ENCODE measurements around the gene DCC. TPM values are rescaled to one million over a fixed set of nuclear protein-coding genes. Genes with fewer than 3 reads are reported as not detected.

Gene DCC
- total and polyA plus RNA-seq, 2 donors from 2014 or later = 3.9 TPM; not detected in 1

DNA sequence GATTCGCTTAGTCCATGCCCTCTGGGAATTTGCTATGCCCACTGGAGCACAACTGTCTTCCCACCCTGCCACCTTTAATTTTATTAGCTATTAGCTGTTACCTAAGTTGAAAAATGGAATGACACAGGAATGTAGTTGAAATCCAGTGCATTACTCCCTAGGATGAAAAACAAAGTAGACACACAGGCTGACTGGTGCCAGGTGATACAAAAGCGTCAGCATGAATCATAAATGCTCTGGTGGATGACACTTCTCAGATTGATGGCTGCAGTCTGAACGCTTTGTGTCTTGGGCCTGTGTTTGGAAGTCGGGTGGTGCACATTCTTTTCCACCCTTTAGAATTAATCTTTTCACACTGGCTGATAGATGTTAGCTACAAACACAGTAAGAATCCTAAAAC is 802.0 kb downstream of the DCC start:
- H3K4me1 ChIP-seq (ENCODE audit: control insufficient read depth in 2 of 3, insufficient read depth in 2 of 3, low read depth in 1 of 3, low read length in 3 of 3) = no peaks in the 10 kb centered on the region
- H3K27me3 ChIP-seq (ENCODE audit: control insufficient read depth, insufficient read depth, low read length) = no peaks in the 10 kb centered on the region
- no peak overlapping the region for H3K27ac ChIP-seq (ENCODE audit: low read depth in 2 of 2, low read length in 2 of 2)
- DNase-seq (peak in 2 of 5 donors; percentile 13 to 25), FAIRE-seq (no peak)
- TF ChIP-seq, protein P1, sequence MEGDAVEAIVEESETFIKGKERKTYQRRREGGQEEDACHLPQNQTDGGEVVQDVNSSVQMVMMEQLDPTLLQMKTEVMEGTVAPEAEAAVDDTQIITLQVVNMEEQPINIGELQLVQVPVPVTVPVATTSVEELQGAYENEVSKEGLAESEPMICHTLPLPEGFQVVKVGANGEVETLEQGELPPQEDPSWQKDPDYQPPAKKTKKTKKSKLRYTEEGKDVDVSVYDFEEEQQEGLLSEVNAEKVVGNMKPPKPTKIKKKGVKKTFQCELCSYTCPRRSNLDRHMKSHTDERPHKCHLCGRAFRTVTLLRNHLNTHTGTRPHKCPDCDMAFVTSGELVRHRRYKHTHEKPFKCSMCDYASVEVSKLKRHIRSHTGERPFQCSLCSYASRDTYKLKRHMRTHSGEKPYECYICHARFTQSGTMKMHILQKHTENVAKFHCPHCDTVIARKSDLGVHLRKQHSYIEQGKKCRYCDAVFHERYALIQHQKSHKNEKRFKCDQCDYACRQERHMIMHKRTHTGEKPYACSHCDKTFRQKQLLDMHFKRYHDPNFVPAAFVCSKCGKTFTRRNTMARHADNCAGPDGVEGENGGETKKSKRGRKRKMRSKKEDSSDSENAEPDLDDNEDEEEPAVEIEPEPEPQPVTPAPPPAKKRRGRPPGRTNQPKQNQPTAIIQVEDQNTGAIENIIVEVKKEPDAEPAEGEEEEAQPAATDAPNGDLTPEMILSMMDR (IDR thresholded peaks at IDR 0.05; ENCODE audit: borderline replicate concordance, extremely low read depth, insufficient read depth) = no peak
- intact Hi-C loops (cut with DNase I) = no loop called here
- no peak overlapping the region for H3K9ac ChIP-seq (ENCODE audit: low read length in 3 of 3)
- H3K9me3 ChIP-seq (ENCODE audit: control insufficient read depth in 2 of 3, insufficient read depth in 1 of 3, low read length in 3 of 3) = peaks cover 0 to 4% (median 0%) of the 10 kb centered on the region in 3 donors
- H3K36me3 ChIP-seq (ENCODE audit: control insufficient read depth in 2 of 3, insufficient read depth in 3 of 3, low read length in 3 of 3) = no peaks in the 10 kb centered on the region
- H3K4me3 ChIP-seq (ENCODE audit: low read length in 3 of 3) = no peak overlapping the region

GRCh38 chr18:53147472-53147871 is 807.5 kb downstream of the DCC start:
- TF ChIP-seq, protein P1 (IDR thresholded peaks at IDR 0.05; ENCODE audit: borderline replicate concordance, extremely low read depth, insufficient read depth) = no peak
- H3K36me3 ChIP-seq (ENCODE audit: control insufficient read depth in 2 of 3, insufficient read depth in 3 of 3, low read length in 3 of 3) = no peaks in the 10 kb centered on the region
- no peak overlapping the region for H3K27ac ChIP-seq (ENCODE audit: low read depth in 2 of 2, low read length in 2 of 2)
- intact Hi-C loops (cut with DNase I) = no loop called here
- FAIRE-seq (no peak), DNase-seq (no peak)
- no peaks in the 10 kb centered on the region for H3K27me3 ChIP-seq (ENCODE audit: control insufficient read depth, insufficient read depth, low read length)
- H3K9me3 ChIP-seq (ENCODE audit: control insufficient read depth in 2 of 3, insufficient read depth in 1 of 3, low read length in 3 of 3) = no peaks in the 10 kb centered on the region
- H3K9ac ChIP-seq (ENCODE audit: low read length in 3 of 3) = no peak overlapping the region
- no peak overlapping the region for H3K4me3 ChIP-seq (ENCODE audit: low read length in 3 of 3)
- H3K4me1 ChIP-seq (ENCODE audit: control insufficient read depth in 2 of 3, insufficient read depth in 2 of 3, low read depth in 1 of 3, low read length in 3 of 3) = no peaks in the 10 kb centered on the region

DNA sequence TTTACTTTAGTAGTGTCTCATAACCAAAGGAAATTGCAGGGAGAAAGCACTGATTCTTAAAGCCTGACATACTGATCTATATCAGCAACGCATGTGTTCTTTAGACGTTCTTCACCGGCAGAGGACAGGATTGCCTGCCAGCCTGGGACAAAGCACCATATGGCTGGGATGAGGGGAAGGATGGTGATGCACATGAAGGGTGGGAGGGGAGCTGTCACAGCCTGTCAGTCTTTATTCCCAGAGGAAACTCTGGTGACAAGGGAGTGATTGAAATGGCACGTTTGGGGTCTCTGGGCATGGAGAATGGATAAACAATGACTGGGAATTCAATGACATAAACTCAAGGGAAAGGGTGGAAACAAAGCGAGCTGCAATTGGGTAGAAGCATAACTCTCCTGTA is 808.1 kb downstream of the DCC start:
- Histone ChIP-seq H3K27me3 (ENCODE audit: control insufficient read depth, insufficient read depth, low read length) (no peaks in the 10 kb centered on the region), H3K27ac (ENCODE audit: low read depth in 2 of 2, low read length in 2 of 2) (no peak overlapping the region), H3K9ac (ENCODE audit: low read length in 3 of 3) (no peak overlapping the region), H3K9me3 (ENCODE audit: control insufficient read depth in 2 of 3, insufficient read depth in 1 of 3, low read length in 3 of 3) (no peaks in the 10 kb centered on the region), H3K4me1 (ENCODE audit: control insufficient read depth in 2 of 3, insufficient read depth in 2 of 3, low read depth in 1 of 3, low read length in 3 of 3) (no peaks in the 10 kb centered on the region), H3K36me3 (ENCODE audit: control insufficient read depth in 2 of 3, insufficient read depth in 3 of 3, low read length in 3 of 3) (no peaks in the 10 kb centered on the region), H3K4me3 (ENCODE audit: low read length in 3 of 3) (no peak overlapping the region)
- FAIRE-seq (no peak), DNase-seq (no peak)
- intact Hi-C loops (cut with DNase I) = no loop called here
- TF ChIP-seq, protein P1 (IDR thresholded peaks at IDR 0.05; ENCODE audit: borderline replicate concordance, extremely low read depth, insufficient read depth) = no peak

- Histone ChIP-seq H3K9me3 (ENCODE audit: control insufficient read depth in 2 of 3, insufficient read depth in 1 of 3, low read length in 3 of 3) (no peaks in the 10 kb centered on the region), H3K27ac (ENCODE audit: low read depth in 2 of 2, low read length in 2 of 2) (no peak overlapping the region), H3K36me3 (ENCODE audit: control insufficient read depth in 2 of 3, insufficient read depth in 3 of 3, low read length in 3 of 3) (no peaks in the 10 kb centered on the region), H3K9ac (ENCODE audit: low read length in 3 of 3) (no peak overlapping the region), H3K4me3 (ENCODE audit: low read length in 3 of 3) (no peak overlapping the region), H3K4me1 (ENCODE audit: control insufficient read depth in 2 of 3, insufficient read depth in 2 of 3, low read depth in 1 of 3, low read length in 3 of 3) (no peaks in the 10 kb centered on the region), H3K27me3 (ENCODE audit: control insufficient read depth, insufficient read depth, low read length) (no peaks in the 10 kb centered on the region)
- intact Hi-C loops (cut with DNase I) = no loop called here
- no peak for FAIRE-seq
- TF ChIP-seq, protein P1 (IDR thresholded peaks at IDR 0.05; ENCODE audit: borderline replicate concordance, extremely low read depth, insufficient read depth) = no peak
- DNase-seq = no peak
Measured at GRCh38 chr18:53152476-53152875, 812.5 kb downstream of the DCC start.

Data from kidney (tissue), 14 donors.